Measurements from ENCODE around the gene SLC4A8. TPM values are rescaled to one million over a fixed set of nuclear protein-coding genes. Genes with fewer than 3 reads are reported as not detected.

The SLC4A8 gene
- total and polyA plus RNA-seq, 9 of the 15 experiments (the other 6 are each of a cell fraction or from before 2014, with no cell fraction given), result 0.04 to 1.5 (median 0.12) TPM; not detected in 2

DNA sequence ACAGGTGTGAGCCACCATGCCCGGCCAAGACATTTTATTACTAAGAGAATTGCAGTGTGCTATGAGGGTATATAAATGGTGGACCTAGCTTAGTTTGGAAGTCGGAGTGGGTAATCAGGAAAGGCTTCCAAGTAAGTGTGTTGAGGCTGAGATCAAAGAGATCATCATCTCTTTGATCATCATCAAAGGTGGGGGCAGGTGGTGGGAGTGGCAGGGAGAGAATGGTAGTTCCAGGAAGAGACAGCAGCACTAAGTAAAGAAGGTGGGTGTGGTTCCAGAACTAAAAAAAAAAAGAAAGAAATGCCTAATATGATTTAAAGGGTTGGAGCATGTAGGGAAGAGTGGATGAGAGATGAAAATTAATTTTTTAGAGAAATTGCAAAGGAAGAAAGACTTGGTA, 14.7 kb downstream of the SLC4A8 start (continued):
- TF ChIP-seq ZNF140 (CRISPR knock-in tag; IDR thresholded peaks at IDR 0.05) (no peak), TCFL5 (CRISPR knock-in tag; conservative IDR thresholded peaks at IDR 0.05) (no peak), HNRNPK (IDR thresholded peaks at IDR 0.05; ENCODE audit: low read depth, low read length, poor library complexity, severe bottlenecking) (no peak), ILF3 (IDR thresholded peaks at IDR 0.05; ENCODE audit: borderline replicate concordance) (no peak), FOXK2 (conservative IDR thresholded peaks at IDR 0.05 in 1 of 2, IDR thresholded peaks at IDR 0.05 in 1 of 2; ENCODE audit: low read depth in 2 of 2) (no peak), TCF15 (CRISPR knock-in tag; IDR thresholded peaks at IDR 0.05) (no peak), NCOA4 (IDR thresholded peaks at IDR 0.05; ENCODE audit: partially characterized antibody) (no peak)

DNA sequence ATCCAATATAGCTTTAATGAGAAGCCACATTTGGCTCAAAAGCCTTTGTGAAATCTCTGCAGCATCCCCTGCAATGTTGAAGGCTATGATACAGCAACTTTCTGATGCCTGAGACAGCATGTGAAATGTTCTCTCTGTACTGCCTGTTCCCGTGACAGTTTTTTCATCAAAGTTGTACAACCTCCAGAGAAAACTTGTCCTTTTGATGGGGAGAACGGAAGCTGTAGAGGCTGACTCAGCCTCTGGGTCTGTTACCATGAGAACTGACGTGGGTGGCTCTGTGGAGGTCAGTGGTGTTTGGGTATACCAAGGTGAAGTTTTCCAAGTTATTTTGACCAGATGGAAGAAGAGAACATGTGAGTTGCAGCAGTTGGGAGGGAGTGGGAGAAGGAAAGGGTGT, 17.0 kb downstream of the SLC4A8 start:
- ChIA-PET POLR2A (interaction anchor here (1.2 to 1.5 kb wide), 3 partner anchors 10 to 74 kb away, joined by 3 to 7 read pairs (median 3); no protein-coding TSS in a partner anchor), CTCF (ENCODE audit: low intra/inter-chr PET ratio) (no interaction called here)
- in situ Hi-C loops (cut with MboI), result no loop called here
- no peak overlapping the region for H3K27ac ChIP-seq (ENCODE audit: extremely low read depth, low read depth, low read length)
- H3K4me2 ChIP-seq (ENCODE audit: insufficient read depth, low read length), result no peak overlapping the region
- no peak for TF ChIP-seq RBM14 (IDR thresholded peaks at IDR 0.05; ENCODE audit: borderline replicate concordance, insufficient read depth, low read depth, low read length)
- TF ChIP-seq EGR1 (conservative IDR thresholded peaks at IDR 0.05), result peak; percentile 42
- TF ChIP-seq RFX1 (IDR thresholded peaks at IDR 0.05), result peak; percentile 53; the same call in 1 of the 2 replicates
- no peak for ATAC-seq
- intact Hi-C loops (cut with micrococcal nuclease), result no loop called here
- DNase-seq (ENCODE audit: extremely low read depth in 1 of 4, low spot score in 3 of 4), result no peak
- H4K20me1 ChIP-seq (replicated peaks; ENCODE audit: control insufficient read depth, insufficient read depth, low read length), result no peaks in the 10 kb centered on the region
- no peaks in the 10 kb centered on the region for H3K9me3 ChIP-seq (replicated peaks; ENCODE audit: control insufficient read depth, insufficient read depth, low read depth, low read length)
- no peaks in the 10 kb centered on the region for H3K79me2 ChIP-seq (ENCODE audit: control insufficient read depth, insufficient read depth, low read length)
- WGBS (ENCODE audit: insufficient coverage, low coverage, missing lambda C conversion rate), result 0% methylated on average over 3 of the region's 3 CpGs
- no peak overlapping the region for H2AFZ ChIP-seq (ENCODE audit: low read depth, low read length)
- no peaks in the 10 kb centered on the region for H3K36me3 ChIP-seq (ENCODE audit: control insufficient read depth, insufficient read depth, low read length)
- H3K4me1 ChIP-seq (replicated peaks in 1 of 2; ENCODE audit: control insufficient read depth in 2 of 2, insufficient read depth in 2 of 2, low read length in 2 of 2), result no peaks in the 10 kb centered on the region
- no TSS peak for BruUV-seq (replicated peaks)
- peaks cover 4 to 5% of the 10 kb centered on the region in 2 experiments; a peak in 3 of 5 replicates for H3K27me3 ChIP-seq (ENCODE audit: control insufficient read depth in 2 of 2, insufficient read depth in 2 of 2, low read length in 2 of 2)
- H3K9ac ChIP-seq (ENCODE audit: insufficient read depth in 1 of 2, low read depth in 2 of 2, low read length in 2 of 2), result no peak overlapping the region
- H3K4me3 ChIP-seq, result no peak overlapping the region
- no peak for FAIRE-seq
- H3K9me1 ChIP-seq (ENCODE audit: control insufficient read depth, insufficient read depth, low read length), result no peaks in the 10 kb centered on the region

All from K562 (cell line).